Endothelial cell of umbilical vein (primary cell): ENCODE measurements around the gene BEX3. TPM values are rescaled to one million over a fixed set of nuclear protein-coding genes. Genes with fewer than 3 reads are reported as not detected.

Source experiments
- BruUV-seq: library from RNA; stranded (reverse); fragments of 400-500 nt; replicated peaks from 2 replicates; lab custom pipeline; 2021; lab: Mats Ljungman, UMichigan
- CTCF ChIA-PET: fragments of 300-600, 350-600 bp; sonication (Branson Sonifier 250); formaldehyde crosslinking; loops from one replicate; lab custom pipeline; 2021; ENCODE audit warnings: antibody characterized with exemption, inconsistent platforms; lab: Charles Lee
- POLR2A ChIA-PET: fragments of 300-600, 350-600 bp; sonication (Branson Sonifier 250); formaldehyde crosslinking; loops from one replicate; lab custom pipeline; 2021; ENCODE audit warnings: antibody characterized with exemption, inconsistent platforms; lab: Charles Lee
- DNase-seq: peaks from one replicate; pipeline ENCODE4 v3.0.0-alpha.2; 2011; ENCODE audit warnings: low read depth, low spot score
- FAIRE-seq: peaks from 2 replicates; lab custom pipeline; 2011; peaks lifted over from hg19 to GRCh38; lab: Jason Lieb, UNC
- H2AFZ ChIP-seq: 2 replicates; pipeline ENCODE4 v1.6.0; 2012; ENCODE audit warnings: low read depth, low read length, control low read depth, inconsistent platforms
- H3K27ac ChIP-seq: 2 replicates; pipeline ENCODE4 v1.5.1; 2011; ENCODE audit warnings: low read depth, mild to moderate bottlenecking, control low read depth, low read length, moderate library complexity; ENCODE audit not compliant: insufficient read depth
- H3K27me3 ChIP-seq, 2 experiments: 2 replicates each; pipeline versions ENCODE4 v1.6.0 to v1.6.1; 2011; ENCODE audit warnings: low read length in 2 of 2, mixed read lengths in 1 of 2; ENCODE audit not compliant: control insufficient read depth in 2 of 2, insufficient read depth in 2 of 2
- H3K36me3 ChIP-seq, 2 experiments: 2 replicates in 1 of 2; 3 replicates in 1 of 2; pipeline ENCODE4 v1.5.1; 2011; ENCODE audit warnings: low read length in 2 of 2, mild to moderate bottlenecking in 1 of 2, moderate library complexity in 1 of 2; ENCODE audit not compliant: control insufficient read depth in 2 of 2, insufficient read depth in 2 of 2; ENCODE audit errors: extremely low read depth in 1 of 2
- H3K4me1 ChIP-seq: 3 replicates; pipeline ENCODE4 v1.5.1; 2011; ENCODE audit warnings: mild to moderate bottlenecking, low read length; ENCODE audit not compliant: control insufficient read depth, insufficient read depth; ENCODE audit errors: extremely low read depth
- H3K4me2 ChIP-seq: 2 replicates; pipeline ENCODE4 v1.6.1; 2011; ENCODE audit warnings: low read length, control low read depth, mixed read lengths; ENCODE audit not compliant: insufficient read depth
- H3K4me3 ChIP-seq, 3 experiments: fragments of 200-600 bp in 1 of 3; sonication (generic), shearing (Covaris generic) in 1 of 3; replicated peaks in 1 of 3; 2 replicates each; pipeline ENCODE4 v1.5.1; 2011 to 2016; ENCODE audit warnings: control low read depth in 3 of 3, low read length in 3 of 3, mild to moderate bottlenecking in 2 of 3, inconsistent platforms in 1 of 3, low read depth in 1 of 3, moderate library complexity in 1 of 3; ENCODE audit not compliant: insufficient read depth in 1 of 3
- H3K79me2 ChIP-seq: 2 replicates; pipeline ENCODE4 v1.6.0; 2012; ENCODE audit warnings: low read length, inconsistent platforms; ENCODE audit not compliant: control insufficient read depth, insufficient read depth
- H3K9ac ChIP-seq: replicated peaks from 2 replicates; pipeline ENCODE3; 2011; ENCODE audit warnings: low read length, control low read depth; ENCODE audit not compliant: insufficient read depth; ENCODE audit errors: extremely low read depth
- H3K9me1 ChIP-seq: replicated peaks from 3 replicates; pipeline ENCODE4 v1.6.0; 2011; ENCODE audit warnings: mild to moderate bottlenecking, low read length; ENCODE audit not compliant: control insufficient read depth, insufficient read depth; ENCODE audit errors: extremely low read depth
- H3K9me3 ChIP-seq: replicated peaks from 2 replicates; pipeline ENCODE4 v1.5.1; 2012; ENCODE audit warnings: low read length, inconsistent platforms; ENCODE audit not compliant: control insufficient read depth, insufficient read depth
- H4K20me1 ChIP-seq: replicated peaks from 2 replicates; pipeline ENCODE3; 2011; ENCODE audit warnings: mild to moderate bottlenecking, low read length; ENCODE audit not compliant: control insufficient read depth, insufficient read depth; ENCODE audit errors: extremely low read depth
- CTCF ChIP-seq, 2 donors: IDR thresholded peaks; 1 replicate in 1 of 2; 2 replicates in 1 of 2; pipeline ENCODE4 v1.5.1; 2011; ENCODE audit warnings: low read length in 2 of 2, mild to moderate bottlenecking in 2 of 2, moderate library complexity in 2 of 2, control low read depth in 1 of 2, inconsistent platforms in 1 of 2, low read depth in 1 of 2; ENCODE audit not compliant: insufficient read depth in 1 of 2; ENCODE audit errors: extremely low read depth in 1 of 2
- EZH2 ChIP-seq: IDR thresholded peaks from 2 replicates; pipeline ENCODE4 v1.6.1; 2012; ENCODE audit warnings: borderline replicate concordance, low read depth, mild to moderate bottlenecking, moderate library complexity, low read length, inconsistent platforms; ENCODE audit not compliant: severe bottlenecking
- FOS ChIP-seq: IDR thresholded peaks from 2 replicates; pipeline ENCODE4 v1.6.1; 2011; ENCODE audit warnings: mild to moderate bottlenecking, low read length, moderate library complexity, borderline replicate concordance; ENCODE audit not compliant: insufficient read depth
- GATA2 ChIP-seq: IDR thresholded peaks from 2 replicates; pipeline ENCODE4 v1.7.0; 2011; ENCODE audit warnings: low read depth, mild to moderate bottlenecking, moderate library complexity, mixed read lengths, low read length; ENCODE audit not compliant: insufficient read length, insufficient read depth
- JUN ChIP-seq: IDR thresholded peaks from 2 replicates; pipeline ENCODE4 v1.6.1; 2011; ENCODE audit warnings: borderline replicate concordance, low read depth; ENCODE audit not compliant: insufficient read length, insufficient read depth
- MYC ChIP-seq: IDR thresholded peaks from one replicate; pipeline ENCODE4 v1.6.1; 2011; ENCODE audit warnings: mild to moderate bottlenecking, low read depth, low read length
- POLR2A ChIP-seq: IDR thresholded peaks from 2 replicates; pipeline ENCODE4 v1.6.1; 2012; ENCODE audit warnings: low read depth, mild to moderate bottlenecking, control low read depth, low read length
- POLR2AphosphoS5 ChIP-seq: IDR thresholded peaks from 2 replicates; pipeline ENCODE4 v1.6.1; 2012; ENCODE audit warnings: low read depth, mild to moderate bottlenecking, control low read depth, low read length, moderate library complexity; ENCODE audit not compliant: insufficient read depth
- dilution Hi-C: fragments of 300-500 bp; cut with MboI; formaldehyde crosslinking; loops from one replicate; pipeline ENCODE4 v1.15.0; 2019; ENCODE audit warnings: low sequenced_read_pairs; ENCODE audit not compliant: extremely low pct_ligation_motif_present
- intact Hi-C: fragments of 100-400 bp; cut with micrococcal nuclease; formaldehyde crosslinking; loops from one replicate; pipeline ENCODE4 v1.10.0; 2022
- polyA plus RNA-seq, 4 experiments: library from polyadenylated mRNA; depleted of rRNA in 3 of 4; stranded (reverse) in 3 of 4; unstranded in 1 of 4; fragments of >200 nt; gene quantifications; 2 replicates each; pipeline versions ENCODE4 v1.2.1 to v1.2.3, GENCODE V29; 2011 to 2012; ENCODE audit warnings: missing spikeins in 1 of 4
- total RNA-seq: library from RNA; stranded (reverse); gene quantifications from 2 replicates; pipeline ENCODE4 v1.2.3, GENCODE V29; 2021
- TF ChIP-seq, protein P1 (sequence below): IDR thresholded peaks from 2 replicates; pipeline ENCODE4 v1.6.1; 2011; ENCODE audit not compliant: insufficient read depth, insufficient read length

BEX3 gene
- total and polyA plus RNA-seq, 2 donors (not counting 3 experiments of a cell fraction or from before 2014, with no cell fraction given): 227 to 332 TPM

GRCh38 chrX:103378990-103379389, 2.7 kb downstream of the BEX3 start:
- DNase-seq (no peak), FAIRE-seq (no peak)
- H3K4me1 ChIP-seq: peaks cover 6% of the 10 kb centered on the region
- H2AFZ ChIP-seq: no peak overlapping the region
- no peaks in the 10 kb centered on the region for H3K36me3 ChIP-seq
- no peak overlapping the region for H3K4me3 ChIP-seq
- CTCF ChIA-PET: no interaction called here
- dilution Hi-C loops (no loop called here), intact Hi-C loops (no loop called here)
- BruUV-seq: no TSS peak
- TF ChIP-seq EZH2 (no peak), FOS (no peak), POLR2AphosphoS5 (no peak), JUN (no peak), GATA2 (no peak), MYC (no peak), POLR2A (no peak), CTCF (IDR thresholded peaks at IDR 0.05; ENCODE audit: extremely low read depth in 1 of 2, insufficient read depth in 1 of 2, low read depth in 1 of 2, low read length in 2 of 2) (no peak)
- TF ChIP-seq, protein P1, sequence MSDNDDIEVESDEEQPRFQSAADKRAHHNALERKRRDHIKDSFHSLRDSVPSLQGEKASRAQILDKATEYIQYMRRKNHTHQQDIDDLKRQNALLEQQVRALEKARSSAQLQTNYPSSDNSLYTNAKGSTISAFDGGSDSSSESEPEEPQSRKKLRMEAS: no peak
- H3K27me3 ChIP-seq: no peaks in the 10 kb centered on the region
- peaks cover 8% of the 10 kb centered on the region for H3K79me2 ChIP-seq
- H3K9me1 ChIP-seq: no peaks in the 10 kb centered on the region
- no peak overlapping the region for H3K9ac ChIP-seq
- H3K27ac ChIP-seq: no peak overlapping the region
- no peaks in the 10 kb centered on the region for H3K9me3 ChIP-seq
- H4K20me1 ChIP-seq: no peaks in the 10 kb centered on the region
- POLR2A ChIA-PET: no interaction called here
- H3K4me2 ChIP-seq: no peak overlapping the region
